K562 (cell line): ENCODE results near the gene ID2. TPM values are rescaled to one million over a fixed set of nuclear protein-coding genes. Genes with fewer than 3 reads are reported as not detected.
A peak's percentile ranks its signal among the peaks of the same experiment; 100 is the strongest.

Source experiments
- BHLHE40 ChIP-seq: IDR thresholded peaks from 2 replicates; pipeline ENCODE4 v1.6.1; 2011; ENCODE audit warnings: low read length, improper control_type of control experiment
- CBX5 ChIP-seq: IDR thresholded peaks from 2 replicates; pipeline ENCODE4 v1.6.1; 2014; ENCODE audit warnings: low read depth, borderline replicate concordance
- EGR1 ChIP-seq: fragments of 450-650 bp; conservative IDR thresholded peaks from 2 replicates; pipeline ENCODE4 v1.6.1; 2017; ENCODE audit warnings: mild to moderate bottlenecking
- KDM5B ChIP-seq: fragments of 200-600 bp; sonication (generic); IDR thresholded peaks from 2 replicates; pipeline ENCODE4 v1.6.1; 2012; ENCODE audit warnings: low read depth, mild to moderate bottlenecking, moderate library complexity, low read length, control low read depth, inconsistent platforms; ENCODE audit not compliant: insufficient replicate concordance
- POLR2A ChIP-seq: fragments of 450-650 bp; conservative IDR thresholded peaks from 2 replicates; pipeline ENCODE4 v1.6.1; 2016
- SNIP1 ChIP-seq: fragments of 450-650 bp; IDR thresholded peaks from 2 replicates; pipeline ENCODE4 v1.7.1; 2017; ENCODE audit warnings: low read depth, mild to moderate bottlenecking
- TSHZ1 ChIP-seq: fragments of 250-450 bp; sonication (Bioruptor Pico); IDR thresholded peaks from 2 replicates; pipeline ENCODE4 v1.4.0; 2020; ENCODE audit warnings: mild to moderate bottlenecking, moderate library complexity
- ZBTB34 ChIP-seq: fragments of 250-450 bp; sonication (Bioruptor Pico); IDR thresholded peaks from 2 replicates; pipeline ENCODE4 v1.8.0; 2021; ENCODE audit warnings: mild to moderate bottlenecking, moderate library complexity
- polyA plus RNA-seq, 8 experiments: library from polyadenylated mRNA; depleted of rRNA in 4 of 8; stranded (reverse) in 5 of 8; unstranded in 3 of 8; fragments of >200 nt; fragmentation: Nextera tagmentation in 2 of 8; fragmentation: Illumina TruSeq in 1 of 8; extraction: Ambion mirVana in 2 of 8; extraction: Trizol in 1 of 8; gene quantifications; 2 replicates each; pipeline versions ENCODE4 v1.2.1 to v1.2.3, GENCODE V29; 2011 to 2014; ENCODE audit warnings: inconsistent platforms in 1 of 8, missing spikeins in 1 of 8
- total RNA-seq, 7 experiments: library from RNA; depleted of rRNA in 6 of 7; stranded (reverse); fragments of >200 nt in 6 of 7; fragmentation: Illumina TruSeq in 2 of 7; extraction: Trizol in 2 of 7; gene quantifications; 2 replicates each; pipeline versions ENCODE4 v1.2.1 to v1.2.3, GENCODE V29; 2011 to 2021; ENCODE audit warnings: low replicate concordance in 1 of 7
- TF ChIP-seq, protein P1 (sequence below): fragments of 450-650 bp; formaldehyde crosslinking; IDR thresholded peaks from 2 replicates; pipeline ENCODE4 v1.4.0; 2022; ENCODE audit warnings: missing genetic modification characterization
- TF ChIP-seq, protein P2 (sequence below): fragments of 250-450 bp; sonication (Bioruptor Pico); IDR thresholded peaks from 2 replicates; pipeline ENCODE4 v1.5.1; 2021; ENCODE audit warnings: mild to moderate bottlenecking

The ID2 gene
- total and polyA plus RNA-seq, 9 of the 15 experiments (the other 6 are each of a cell fraction or from before 2014, with no cell fraction given): 8.0 to 35.7 (median 16.6) TPM

DNA sequence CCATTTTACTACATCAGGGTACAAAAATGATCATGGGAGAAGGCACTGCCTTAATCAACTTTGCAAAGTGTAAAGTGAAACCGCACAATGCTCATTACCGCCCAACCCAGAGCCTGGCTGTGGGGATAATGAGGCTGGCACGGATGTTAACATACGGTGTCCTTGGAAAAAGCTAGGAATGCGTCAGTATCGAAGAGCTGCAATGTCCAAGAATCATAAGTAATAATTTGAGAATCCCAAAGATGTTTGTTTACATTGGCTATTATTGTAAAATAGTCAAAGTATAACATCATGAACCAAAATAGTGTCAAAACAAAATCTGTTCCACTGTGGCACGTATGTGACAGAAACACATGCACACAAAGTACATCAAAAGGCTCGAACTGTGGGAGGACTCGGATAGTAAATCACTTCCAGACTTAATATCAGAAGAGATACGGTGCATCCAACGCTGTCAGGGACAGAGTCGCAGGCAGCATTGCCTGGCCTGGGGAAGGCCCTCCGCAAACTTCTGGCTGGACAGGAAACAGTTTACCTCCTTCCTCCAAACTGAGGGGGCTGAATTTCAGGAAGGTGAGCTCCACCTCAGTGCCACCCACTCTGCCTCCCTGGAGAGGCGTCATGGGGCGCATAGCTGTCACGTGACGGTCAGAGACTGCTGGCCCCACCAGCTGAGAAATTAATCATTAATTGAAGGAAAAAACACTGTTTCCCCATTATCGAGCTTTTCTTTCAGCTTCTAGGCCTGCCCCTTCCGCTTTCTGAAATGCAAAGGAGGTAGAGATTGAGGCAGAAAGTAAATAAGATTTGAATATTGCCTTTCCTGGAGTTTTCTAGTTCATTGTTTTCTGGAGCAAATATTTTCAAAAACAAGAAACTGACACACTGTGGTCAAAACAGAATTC, 1.8 kb upstream of the ID2 start (continued):
- TF ChIP-seq, protein P1, sequence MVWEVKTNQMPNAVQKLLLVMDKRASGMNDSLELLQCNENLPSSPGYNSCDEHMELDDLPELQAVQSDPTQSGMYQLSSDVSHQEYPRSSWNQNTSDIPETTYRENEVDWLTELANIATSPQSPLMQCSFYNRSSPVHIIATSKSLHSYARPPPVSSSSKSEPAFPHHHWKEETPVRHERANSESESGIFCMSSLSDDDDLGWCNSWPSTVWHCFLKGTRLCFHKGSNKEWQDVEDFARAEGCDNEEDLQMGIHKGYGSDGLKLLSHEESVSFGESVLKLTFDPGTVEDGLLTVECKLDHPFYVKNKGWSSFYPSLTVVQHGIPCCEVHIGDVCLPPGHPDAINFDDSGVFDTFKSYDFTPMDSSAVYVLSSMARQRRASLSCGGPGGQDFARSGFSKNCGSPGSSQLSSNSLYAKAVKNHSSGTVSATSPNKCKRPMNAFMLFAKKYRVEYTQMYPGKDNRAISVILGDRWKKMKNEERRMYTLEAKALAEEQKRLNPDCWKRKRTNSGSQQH (CRISPR knock-in tag): no peak
- TF ChIP-seq ZBTB34 (no peak), POLR2A (peak; percentile 44; the same call in 1 of the 2 replicates), CBX5 (no peak), EGR1 (0 out of 2 replicates have a peak, but pooled peaks have one; percentile 21), BHLHE40 (peak; percentile 66), SNIP1 (no peak), TSHZ1 (no peak), KDM5B (no peak)
- TF ChIP-seq, protein P2, sequence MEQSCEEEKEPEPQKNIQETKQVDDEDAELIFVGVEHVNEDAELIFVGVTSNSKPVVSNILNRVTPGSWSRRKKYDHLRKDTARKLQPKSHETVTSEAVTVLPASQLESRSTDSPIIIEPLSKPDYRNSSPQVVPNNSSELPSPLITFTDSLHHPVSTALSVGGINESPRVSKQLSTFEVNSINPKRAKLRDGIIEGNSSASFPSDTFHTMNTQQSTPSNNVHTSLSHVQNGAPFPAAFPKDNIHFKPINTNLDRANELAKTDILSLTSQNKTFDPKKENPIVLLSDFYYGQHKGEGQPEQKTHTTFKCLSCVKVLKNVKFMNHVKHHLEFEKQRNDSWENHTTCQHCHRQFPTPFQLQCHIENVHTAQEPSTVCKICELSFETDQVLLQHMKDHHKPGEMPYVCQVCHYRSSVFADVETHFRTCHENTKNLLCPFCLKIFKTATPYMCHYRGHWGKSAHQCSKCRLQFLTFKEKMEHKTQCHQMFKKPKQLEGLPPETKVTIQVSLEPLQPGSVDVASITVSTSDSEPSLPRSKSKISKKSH (CRISPR knock-in tag): no peak
